ENCODE results near the gene MCTS1. TPM values are rescaled to one million over a fixed set of nuclear protein-coding genes. Genes with fewer than 3 reads are reported as not detected.

The MCTS1 gene
- total and polyA plus RNA-seq, 9 donors, result 11.8 to 46.9 (median 20.6) TPM

GRCh38 chrX:120564925-120565324, 39.0 kb upstream of the MCTS1 start:
- TF ChIP-seq POLR2A (IDR thresholded peaks at IDR 0.05), result no peak
- TF ChIP-seq CTCF (IDR thresholded peaks at IDR 0.05), result no peak
- TF ChIP-seq EP300 (IDR thresholded peaks at IDR 0.05), result no peak
- no peak for DNase-seq
- Histone ChIP-seq H3K27ac (no peak overlapping the region), H3K4me3 (no peak overlapping the region), H3K36me3 (no peaks in the 10 kb centered on the region), H3K9me3 (no peaks in the 10 kb centered on the region), H3K4me1 (ENCODE audit: insufficient read depth) (no peaks in the 10 kb centered on the region), H3K27me3 (no peaks in the 10 kb centered on the region)
- WGBS, 3 donors, result 56 to 66% (median 64%) methylated on average over 1 of the region's 1 CpG
- intact Hi-C loops (cut with DNase I), result no loop called here

- intact Hi-C loops (cut with DNase I), result no loop called here
- Histone ChIP-seq H3K27me3 (no peaks in the 10 kb centered on the region), H3K9me3 (no peaks in the 10 kb centered on the region), H3K4me3 (no peak overlapping the region), H3K27ac (no peak overlapping the region), H3K36me3 (no peaks in the 10 kb centered on the region), H3K4me1 (ENCODE audit: insufficient read depth) (no peaks in the 10 kb centered on the region)
- DNase-seq, result no peak
- 83 to 91% (median 85%) methylated on average over 3 of the region's 3 CpGs for WGBS, 3 donors
- TF ChIP-seq POLR2A (IDR thresholded peaks at IDR 0.05), result no peak
- TF ChIP-seq EP300 (IDR thresholded peaks at IDR 0.05), result no peak
- no peak for TF ChIP-seq CTCF (IDR thresholded peaks at IDR 0.05)
Measured at GRCh38 chrX:120566817-120567216, 37.1 kb upstream of the MCTS1 start.

- Histone ChIP-seq H3K9me3 (no peaks in the 10 kb centered on the region), H3K4me3 (no peak overlapping the region), H3K27me3 (no peaks in the 10 kb centered on the region), H3K4me1 (ENCODE audit: insufficient read depth) (no peaks in the 10 kb centered on the region), H3K36me3 (no peaks in the 10 kb centered on the region), H3K27ac (no peak overlapping the region)
- DNase-seq, result no peak
- intact Hi-C loops (cut with DNase I), result no loop called here
- no peak for TF ChIP-seq EP300 (IDR thresholded peaks at IDR 0.05)
- TF ChIP-seq POLR2A (IDR thresholded peaks at IDR 0.05), result no peak
- TF ChIP-seq CTCF (IDR thresholded peaks at IDR 0.05), result no peak
Measured at GRCh38 chrX:120568035-120568434, 35.9 kb upstream of the MCTS1 start.

- intact Hi-C loops (cut with DNase I), result no loop called here
- H3K4me1 ChIP-seq (ENCODE audit: insufficient read depth), result no peaks in the 10 kb centered on the region
- WGBS, 3 donors, result 63 to 72% (median 70%) methylated on average over 3 of the region's 3 CpGs
- no peaks in the 10 kb centered on the region for H3K36me3 ChIP-seq
- no peak overlapping the region for H3K27ac ChIP-seq
- H3K27me3 ChIP-seq, result no peaks in the 10 kb centered on the region
- H3K9me3 ChIP-seq, result no peaks in the 10 kb centered on the region
- TF ChIP-seq POLR2A (IDR thresholded peaks at IDR 0.05) (no peak), CTCF (IDR thresholded peaks at IDR 0.05) (no peak), EP300 (IDR thresholded peaks at IDR 0.05) (no peak)
- H3K4me3 ChIP-seq, result no peak overlapping the region
- DNase-seq, result no peak
Measured at GRCh38 chrX:120568609-120569008, 35.3 kb upstream of the MCTS1 start.
